GM18526 (cell line): Measurements from ENCODE around the gene ALG10B.

Source experiments
- POLR2A ChIP-seq: IDR thresholded peaks from 3 replicates; pipeline ENCODE4 v1.6.1; 2011; ENCODE audit not compliant: insufficient read length; ENCODE audit errors: extremely low read depth

The ALG10B gene, protein sequence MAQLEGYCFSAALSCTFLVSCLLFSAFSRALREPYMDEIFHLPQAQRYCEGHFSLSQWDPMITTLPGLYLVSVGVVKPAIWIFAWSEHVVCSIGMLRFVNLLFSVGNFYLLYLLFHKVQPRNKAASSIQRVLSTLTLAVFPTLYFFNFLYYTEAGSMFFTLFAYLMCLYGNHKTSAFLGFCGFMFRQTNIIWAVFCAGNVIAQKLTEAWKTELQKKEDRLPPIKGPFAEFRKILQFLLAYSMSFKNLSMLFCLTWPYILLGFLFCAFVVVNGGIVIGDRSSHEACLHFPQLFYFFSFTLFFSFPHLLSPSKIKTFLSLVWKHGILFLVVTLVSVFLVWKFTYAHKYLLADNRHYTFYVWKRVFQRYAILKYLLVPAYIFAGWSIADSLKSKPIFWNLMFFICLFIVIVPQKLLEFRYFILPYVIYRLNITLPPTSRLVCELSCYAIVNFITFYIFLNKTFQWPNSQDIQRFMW

DNA sequence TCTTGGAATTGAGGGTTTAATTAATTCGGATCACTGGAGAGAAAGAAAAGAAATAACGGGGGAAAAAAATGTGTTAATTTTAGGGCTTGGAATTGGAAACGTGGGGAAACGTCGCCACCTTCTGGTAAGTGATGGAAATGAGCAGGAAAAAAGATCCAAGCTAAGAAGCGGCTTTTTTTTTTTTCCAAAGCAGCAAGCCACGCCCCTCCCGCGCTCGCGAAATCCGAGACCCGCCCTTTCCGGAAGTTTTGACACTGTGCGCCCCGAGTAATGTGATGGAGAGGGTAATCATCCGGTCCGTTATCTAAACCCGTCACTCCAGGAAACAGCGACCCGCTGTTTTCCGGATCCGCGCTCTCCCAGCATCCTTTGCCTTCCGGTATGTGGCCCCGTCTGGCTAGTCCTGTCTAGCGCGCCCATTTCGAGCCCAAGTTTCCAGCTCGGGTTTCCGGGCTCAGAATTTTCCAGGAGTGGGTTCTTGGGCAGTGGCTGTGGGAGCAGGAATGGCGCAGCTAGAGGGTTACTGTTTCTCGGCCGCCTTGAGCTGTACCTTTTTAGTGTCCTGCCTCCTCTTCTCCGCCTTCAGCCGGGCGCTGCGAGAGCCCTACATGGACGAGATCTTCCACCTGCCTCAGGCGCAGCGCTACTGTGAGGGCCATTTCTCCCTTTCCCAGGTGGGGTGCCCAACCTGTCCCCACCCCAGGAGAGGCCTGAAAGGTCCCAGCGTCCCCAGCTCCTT is at the start of gene ALG10B:
TSS of gene ALG10B (plus strand) at position 384 of the 739 bp plus-strand sequence. CDS start at position 504, 120 bp downstream.
- peak; percentile 67 for TF ChIP-seq POLR2A

DNA sequence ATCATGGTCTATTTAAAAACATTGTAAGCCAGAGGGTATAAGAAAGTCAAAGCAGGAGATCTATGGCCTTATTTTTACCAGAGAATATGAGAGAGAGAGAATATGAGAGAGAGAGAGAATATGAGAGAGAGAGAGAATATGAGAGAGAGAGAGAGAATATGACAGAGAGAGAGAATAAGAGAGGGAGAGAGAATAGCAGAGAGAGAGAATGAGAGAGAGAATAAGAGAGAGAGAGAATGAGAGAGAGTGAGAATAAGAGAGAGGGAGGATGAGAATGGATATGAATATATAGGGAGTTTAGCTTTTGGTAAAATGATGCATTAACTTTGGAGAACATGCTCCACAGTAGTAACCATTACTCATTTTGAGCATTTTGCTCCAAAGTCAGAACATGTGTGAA is 48.0 kb upstream of the ALG10B start:
- no peak for TF ChIP-seq POLR2A

DNA sequence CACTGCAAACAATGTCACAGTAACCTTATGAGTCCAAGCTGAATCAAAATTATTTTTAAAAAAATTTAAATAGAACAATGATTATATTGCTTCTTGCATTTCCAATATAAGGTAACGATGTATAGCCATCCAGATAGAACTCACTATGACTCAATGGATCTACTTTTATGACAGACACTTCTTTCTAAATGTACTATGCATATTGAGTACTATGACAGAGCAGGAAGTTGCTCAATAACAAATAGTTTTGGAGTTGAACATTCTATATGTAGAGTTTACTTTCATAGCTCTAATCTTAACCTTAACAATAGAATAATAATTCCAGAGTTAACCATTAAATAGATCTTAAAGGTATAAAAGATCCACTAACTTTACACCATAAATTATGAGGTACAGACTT is 46.7 kb upstream of the ALG10B start:
- no peak for TF ChIP-seq POLR2A

DNA sequence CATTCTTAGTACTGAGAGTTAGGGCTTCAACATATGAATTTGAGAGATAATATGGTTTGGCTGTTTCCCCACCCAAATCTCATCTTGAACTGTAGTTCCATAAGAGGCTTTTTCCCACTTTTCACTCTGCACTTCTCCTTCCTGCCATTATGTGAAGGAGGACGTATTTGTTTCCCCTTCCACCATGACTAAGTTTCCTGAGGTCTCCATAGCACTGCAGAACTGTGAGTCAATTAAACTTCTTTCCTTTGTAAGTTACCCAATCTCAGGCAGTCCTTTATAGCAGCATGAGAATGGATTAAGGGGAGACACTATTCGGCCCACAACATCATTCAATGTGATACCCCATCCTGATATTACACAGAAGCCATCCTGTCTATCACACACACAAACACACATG is 36.8 kb upstream of the ALG10B start:
- TF ChIP-seq POLR2A, result no peak

DNA sequence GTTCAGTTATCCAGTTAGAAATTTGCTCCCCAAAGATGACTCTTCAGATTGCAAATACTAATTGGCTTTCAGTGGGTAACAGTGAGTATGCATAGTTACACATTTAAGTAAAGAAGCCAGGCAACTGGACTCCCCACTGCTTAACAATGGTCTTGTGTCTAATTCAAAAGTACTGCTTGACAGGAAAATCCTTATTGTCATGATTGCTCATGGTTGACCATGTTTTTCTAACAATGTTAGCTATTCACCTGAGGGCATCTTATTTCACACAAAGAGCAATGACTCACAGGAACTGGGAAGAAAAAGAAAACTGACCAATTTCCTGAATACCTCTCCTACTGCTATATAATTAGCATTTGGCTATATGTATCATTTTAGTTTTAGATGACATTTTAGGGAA is 33.7 kb upstream of the ALG10B start:
- TF ChIP-seq POLR2A, result no peak

DNA sequence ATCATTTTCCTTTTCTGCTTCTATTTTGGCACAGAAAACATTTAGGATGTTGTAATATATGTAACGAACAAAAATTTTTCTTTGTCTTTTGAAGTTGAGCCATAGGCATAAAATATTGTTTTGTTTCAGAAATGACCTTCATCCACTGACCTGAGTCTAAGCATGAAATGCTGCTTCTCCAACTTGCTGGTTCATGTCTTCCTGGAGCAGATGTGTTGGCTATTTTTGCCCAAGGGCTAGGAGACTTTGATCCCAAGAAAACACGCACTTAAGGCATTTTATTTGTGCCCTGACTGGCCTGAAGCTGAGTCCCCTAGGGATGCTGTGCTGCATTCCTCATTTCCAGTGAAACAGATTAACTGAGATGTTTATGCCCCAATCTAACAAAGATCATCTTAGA is 27.2 kb upstream of the ALG10B start:
- TF ChIP-seq POLR2A, result no peak

DNA sequence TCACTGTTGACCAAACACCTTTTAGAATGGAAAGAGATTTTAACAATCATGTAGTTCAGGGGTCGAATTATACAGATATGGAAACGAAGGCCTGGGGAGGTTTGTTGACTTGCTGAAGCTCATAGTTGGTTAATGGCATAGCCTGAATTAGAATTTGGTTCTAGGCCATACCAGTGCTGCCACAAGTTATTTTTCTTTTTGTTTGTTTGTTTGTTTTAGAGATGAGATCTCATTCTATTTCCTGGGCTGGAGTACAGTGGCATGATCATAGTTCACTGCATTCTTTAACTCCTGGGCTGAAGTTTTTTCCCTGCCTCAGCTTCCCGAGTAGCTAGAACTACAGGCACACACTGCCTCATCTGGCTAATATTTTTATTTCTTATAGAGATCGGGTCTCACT is 25.4 kb upstream of the ALG10B start:
- TF ChIP-seq POLR2A, result no peak

DNA sequence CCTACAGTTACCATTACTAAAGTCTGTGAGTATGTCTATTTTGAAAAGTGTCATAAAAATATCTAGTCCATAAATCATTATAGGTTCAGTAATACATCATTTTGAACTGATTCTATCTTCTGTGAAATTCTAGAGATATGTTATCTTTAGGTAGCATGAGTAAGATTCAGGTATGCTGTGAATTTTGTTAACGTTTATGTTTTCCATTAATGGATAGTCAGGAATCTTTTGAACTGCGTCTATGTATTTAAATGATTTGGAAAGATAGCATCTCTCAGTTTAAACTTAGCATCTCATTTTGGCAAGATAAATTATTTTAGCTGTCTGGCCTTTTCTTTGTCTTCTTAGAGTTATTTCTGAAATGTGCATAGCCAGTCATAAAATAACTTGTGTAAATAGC is 8.3 kb downstream of the ALG10B start:
- no peak for TF ChIP-seq POLR2A

DNA sequence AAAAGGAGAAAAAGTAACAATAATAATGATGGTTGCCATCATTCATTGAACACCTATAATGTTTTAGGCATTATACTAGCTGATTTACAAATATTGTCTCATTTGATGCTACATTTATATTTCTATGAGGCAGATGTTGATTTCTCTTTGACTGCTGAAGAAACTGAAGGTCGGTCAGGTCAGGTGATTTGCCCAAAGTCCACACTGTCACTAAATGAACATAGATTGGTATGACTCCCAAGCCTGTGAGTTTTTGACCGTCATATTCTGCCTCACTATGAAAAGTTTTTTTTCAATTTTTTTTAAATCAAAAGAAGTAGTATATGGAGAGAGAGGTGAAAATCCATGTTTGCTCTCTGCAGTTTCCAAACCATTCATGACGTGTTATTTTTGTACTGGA is 10.8 kb downstream of the ALG10B start:
- TF ChIP-seq POLR2A, result no peak

DNA sequence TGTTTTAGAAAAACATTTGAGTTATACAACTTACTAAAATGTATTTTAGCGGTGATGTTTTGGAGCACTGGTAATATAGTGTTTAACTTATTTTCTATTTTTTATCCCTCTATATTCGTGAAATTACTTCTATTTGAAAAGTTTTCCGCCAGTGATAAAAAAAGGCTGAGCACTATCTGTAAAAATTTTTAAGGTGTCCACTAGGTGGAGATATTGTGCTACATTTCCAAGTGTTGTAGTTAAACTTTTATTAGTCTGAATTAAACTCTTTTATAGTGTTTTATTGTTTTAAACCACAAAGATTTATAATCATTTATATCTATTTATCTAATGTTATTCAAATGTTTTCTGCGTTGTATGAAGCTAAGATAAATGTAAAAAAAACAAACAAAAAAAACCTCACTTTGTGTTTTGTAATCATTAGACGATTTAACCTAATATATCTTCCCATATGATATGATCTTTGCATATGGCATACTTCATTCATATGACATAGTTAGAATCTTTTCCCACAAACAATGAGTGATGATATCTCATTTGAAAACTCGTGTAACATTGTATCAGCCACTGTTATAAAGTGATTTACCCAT is 11.8 kb downstream of the ALG10B start:
- TF ChIP-seq POLR2A, result no peak

DNA sequence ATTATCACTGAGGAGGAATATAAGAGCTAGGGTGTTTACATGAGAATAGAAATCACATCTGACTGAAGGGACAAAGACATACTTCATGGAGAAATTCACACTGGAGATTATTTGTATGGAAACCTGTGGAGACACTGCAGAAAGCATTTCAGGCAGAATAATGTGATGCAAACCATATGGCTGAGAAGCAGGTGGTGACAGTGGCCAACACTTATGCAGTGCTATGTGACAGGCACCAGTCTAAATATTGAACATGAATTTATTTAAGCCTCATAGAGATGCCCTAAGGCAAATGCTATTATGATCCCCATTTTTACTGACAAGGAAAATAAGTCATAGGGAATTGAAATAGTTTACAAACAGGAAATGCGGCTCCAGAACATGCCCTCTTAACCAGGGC is 16.2 kb downstream of the ALG10B start:
- no peak for TF ChIP-seq POLR2A

DNA sequence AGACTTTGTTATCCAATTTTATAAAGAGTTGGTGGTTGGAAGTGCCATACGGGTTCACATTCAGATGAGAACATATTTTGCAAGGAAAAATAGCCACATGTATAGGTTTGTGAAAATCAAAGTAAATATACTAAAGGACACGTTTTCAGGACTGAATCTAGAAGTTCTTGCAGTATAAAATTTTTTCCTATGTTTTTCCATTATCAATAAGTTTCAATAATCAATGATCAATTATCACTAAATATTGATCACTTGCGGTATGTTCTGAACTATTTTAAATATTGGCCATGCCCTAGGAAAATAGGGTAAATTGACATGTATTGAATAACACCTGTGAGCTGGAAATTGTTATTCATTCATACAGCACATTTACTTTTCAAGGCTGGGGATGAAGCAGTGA is 25.9 kb downstream of the ALG10B start:
- no peak for TF ChIP-seq POLR2A

DNA sequence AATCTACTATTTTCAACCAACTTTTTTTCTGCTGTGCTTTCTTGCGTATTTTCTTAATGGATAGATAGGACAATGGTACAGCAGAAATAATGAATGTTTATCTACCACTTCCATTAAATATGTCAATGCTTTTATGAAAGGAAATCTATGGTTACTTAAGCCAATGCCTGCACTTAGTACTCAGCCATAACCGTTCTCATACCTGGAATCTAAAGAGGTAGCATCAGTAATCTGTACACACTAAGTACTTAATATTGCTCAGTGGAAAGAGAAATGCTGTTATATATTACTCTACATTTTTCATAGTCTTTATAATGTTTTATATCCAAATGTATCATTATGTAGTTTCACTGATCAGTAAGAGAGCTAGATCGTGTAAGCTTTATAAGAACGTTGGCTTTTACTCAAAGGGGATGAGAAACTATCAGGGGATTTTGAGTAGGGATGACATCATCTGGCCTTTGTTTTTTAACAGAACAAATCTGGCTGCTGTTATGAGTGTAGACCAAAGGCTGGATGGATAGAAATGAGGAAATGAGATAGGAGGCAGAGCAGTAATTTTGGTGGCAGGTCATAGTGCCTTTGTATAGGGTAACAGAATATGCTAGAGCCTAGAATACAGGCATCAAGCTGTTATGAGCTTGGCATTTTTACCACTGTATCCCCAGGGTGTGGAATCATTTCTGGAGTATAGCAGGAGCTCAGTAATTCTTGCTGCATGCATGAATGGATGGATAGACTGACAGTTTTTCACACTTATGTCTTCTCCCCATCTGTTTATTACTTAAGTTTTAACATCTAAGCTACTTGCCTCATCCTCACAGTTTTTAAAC is 34.0 kb downstream of the ALG10B start:
- no peak for TF ChIP-seq POLR2A

DNA sequence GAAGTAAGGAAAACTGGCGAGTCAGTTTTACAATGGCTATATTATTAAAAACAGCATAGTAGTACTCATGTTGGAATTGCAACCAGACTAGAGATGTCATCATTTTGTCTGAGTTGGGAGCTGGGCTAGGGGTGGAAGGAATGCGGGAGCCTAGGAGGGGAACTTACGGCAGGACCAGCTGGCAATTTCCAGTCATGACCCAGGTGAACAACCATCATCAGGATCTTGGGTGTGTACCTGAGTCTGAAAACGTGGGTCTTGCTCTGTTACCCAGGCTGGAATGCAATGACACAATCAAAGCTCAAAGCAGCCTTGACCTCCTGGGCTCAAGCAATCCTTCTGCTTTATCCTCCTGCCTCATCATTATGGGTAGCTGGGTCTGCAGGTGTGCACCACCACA is 50.9 kb downstream of the ALG10B start:
- no peak for TF ChIP-seq POLR2A

DNA sequence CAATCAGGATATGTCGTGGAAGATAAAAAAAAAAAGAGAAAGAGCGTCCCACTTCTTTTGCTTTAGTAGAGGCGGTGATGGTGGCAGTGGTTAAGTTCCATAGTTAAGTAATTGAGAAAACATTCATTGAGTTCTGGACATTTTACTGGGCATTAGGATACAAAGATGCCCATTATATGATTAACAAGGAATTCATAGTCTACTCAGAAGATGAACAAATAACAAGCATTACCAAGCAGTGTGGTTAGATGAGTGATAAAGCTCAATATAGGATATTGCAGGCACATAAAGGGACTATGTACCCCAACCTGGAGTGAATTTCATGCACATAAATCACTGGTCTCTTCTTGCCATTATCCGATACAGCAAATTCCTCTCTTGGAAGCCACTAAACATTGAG is 53.7 kb downstream of the ALG10B start:
- no peak for TF ChIP-seq POLR2A
